ENCODE measurements around the gene PARP8.

PARP8 gene

GRCh38 chr5:50856401-50857119 is 190.1 kb downstream of the PARP8 start:
- no peak for DNase-seq

GRCh38 chr5:50863534-50864170 is 197.2 kb downstream of the PARP8 start:
- no peak for DNase-seq

GRCh38 chr5:50864466-50864865 is 198.0 kb downstream of the PARP8 start:
- no peak for DNase-seq

- no peak for DNase-seq
These were observed 200.0 kb downstream of the PARP8 start for GRCh38 chr5:50866415-50866814.

GRCh38 chr5:50867140-50867539 is 200.7 kb downstream of the PARP8 start:
- no peak for DNase-seq

GRCh38 chr5:50873595-50874277 is 207.3 kb downstream of the PARP8 start:
- DNase-seq: no peak

- no peak for DNase-seq
These were observed 208.0 kb downstream of the PARP8 start for GRCh38 chr5:50874306-50875001.

- DNase-seq: no peak
These were observed 208.5 kb downstream of the PARP8 start for GRCh38 chr5:50875002-50875344.

- DNase-seq: no peak
These were observed 212.0 kb downstream of the PARP8 start for GRCh38 chr5:50878470-50878869.

GRCh38 chr5:50881407-50881806 is 215.0 kb downstream of the PARP8 start:
- DNase-seq: no peak

- DNase-seq: no peak
These were observed 220.4 kb downstream of the PARP8 start for GRCh38 chr5:50886657-50887345.

- DNase-seq: no peak
These were observed 221.6 kb downstream of the PARP8 start for GRCh38 chr5:50887889-50888633.

- DNase-seq: no peak
These were observed 222.3 kb downstream of the PARP8 start for GRCh38 chr5:50888751-50889150.

- DNase-seq: no peak
These were observed 223.4 kb downstream of the PARP8 start for GRCh38 chr5:50889790-50890189.

Data from activated naive CD4-positive, alpha-beta T cell treated with anti-CD3 and anti-CD28 coated beads, Interleukin-2, amount 50 U/mL, for 16 hours (primary cell).